Measurements from ENCODE around the gene TPCN2. TPM values are rescaled to one million over a fixed set of nuclear protein-coding genes. Genes with fewer than 3 reads are reported as not detected.
"Not testable (repeated sequence)": the region's sequence is repeated elsewhere in the genome, so short reads cannot be mapped to it uniquely, and the experiment has no call there.

Gene TPCN2
- total RNA-seq, 1 experiment from 2014 or later, result 15.2 TPM

DNA sequence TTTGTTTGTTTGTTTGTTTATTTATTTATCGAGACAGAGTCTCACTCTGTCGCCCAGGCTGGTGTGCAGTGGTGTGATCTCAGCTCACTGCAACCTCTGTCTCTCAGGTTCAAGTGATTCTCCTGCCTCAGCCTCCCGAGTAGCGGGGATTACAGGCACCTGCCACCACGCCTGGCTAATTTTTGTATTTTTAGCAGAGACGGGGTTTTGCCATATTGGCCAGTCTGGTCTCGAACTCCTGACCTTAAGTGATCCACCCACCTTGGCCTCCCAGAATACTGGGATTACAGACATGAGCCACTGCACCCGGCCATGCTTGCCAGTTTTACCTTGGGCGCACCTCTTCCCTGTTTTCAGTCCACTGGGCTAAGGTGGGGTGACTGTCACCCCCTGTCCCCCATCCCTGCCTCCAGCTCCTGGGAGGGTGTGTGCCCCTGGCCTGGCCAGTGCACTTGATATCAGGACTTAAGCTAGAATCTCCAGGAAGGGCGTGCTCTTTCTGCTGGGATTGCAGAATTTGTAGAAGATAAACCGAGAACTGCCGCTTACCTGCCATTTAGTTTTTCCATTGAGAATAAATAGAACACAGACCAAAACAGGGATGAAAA lies 48.9 kb upstream of the TPCN2 start:
- H3K4me3 ChIP-seq (replicated peaks in 1 of 2; ENCODE audit: low read depth in 1 of 2, low read length in 2 of 2); H3K36me3 ChIP-seq (ENCODE audit: control insufficient read depth in 1 of 2, insufficient read depth in 2 of 2, low read length in 2 of 2); intact Hi-C loops (cut with micrococcal nuclease); RAD21 ChIA-PET (ENCODE audit: low non-redundant PET in 1 of 2, low total read pairs in 2 of 2, uncharacterized antibody in 2 of 2, unreplicated experiment in 2 of 2); H3K4me2 ChIP-seq (ENCODE audit: low read length); BruUV-seq (replicated peaks); H4K20me1 ChIP-seq (ENCODE audit: insufficient read depth); H3K9me2 ChIP-seq (ENCODE audit: insufficient read depth); H3K9ac ChIP-seq (ENCODE audit: low read length); POLR2A ChIA-PET; H3K27me3 ChIP-seq (ENCODE audit: insufficient read depth, low read length); DNase-seq (ENCODE audit: low read depth, low spot score); CTCF ChIA-PET; H3K79me2 ChIP-seq (ENCODE audit: insufficient read depth, low read length); H3K27ac ChIP-seq (ENCODE audit: low read depth, low read length); ATAC-seq; H2AFZ ChIP-seq (ENCODE audit: low read depth, low read length, poor library complexity, severe bottlenecking); H3K9me3 ChIP-seq (ENCODE audit: control insufficient read depth in 1 of 2, insufficient read depth in 1 of 2, low read depth in 1 of 2, low read length in 2 of 2): not testable (repeated sequence)
- H3K4me1 ChIP-seq (ENCODE audit: control insufficient read depth in 1 of 2, insufficient read depth in 2 of 2, low read length in 2 of 2), result peaks cover 0 to 14% of the 10 kb centered on the region in 2 experiments; a peak in 2 of 4 replicates

DNA sequence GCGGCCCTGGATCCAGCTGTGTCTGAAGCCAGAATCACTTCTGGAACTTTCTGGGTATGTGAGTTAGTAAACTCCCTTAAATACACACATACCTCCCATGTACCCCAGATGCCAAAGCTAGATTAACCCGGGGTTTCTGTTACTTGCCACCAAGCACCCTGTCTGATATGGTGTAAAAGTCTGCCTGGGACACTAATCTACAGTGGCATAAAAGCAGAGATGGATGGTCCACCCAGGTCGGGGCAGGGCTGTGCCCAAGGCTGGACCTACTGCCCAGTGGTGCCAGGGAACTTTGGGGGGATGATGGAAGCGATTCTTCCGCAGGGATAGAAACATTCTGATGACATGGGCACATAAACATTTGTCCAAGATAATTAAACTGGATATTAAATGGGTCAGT lies 48.3 kb upstream of the TPCN2 start:
- Histone ChIP-seq H3K4me3 (replicated peaks in 1 of 2; ENCODE audit: low read depth in 1 of 2, low read length in 2 of 2) (no peak overlapping the region), H3K36me3 (ENCODE audit: control insufficient read depth in 1 of 2, insufficient read depth in 2 of 2, low read length in 2 of 2) (no peaks in the 10 kb centered on the region), H4K20me1 (ENCODE audit: insufficient read depth) (no peaks in the 10 kb centered on the region), H3K27me3 (ENCODE audit: insufficient read depth, low read length) (no peaks in the 10 kb centered on the region), H3K9ac (ENCODE audit: low read length) (0 out of 2 replicates have a peak overlapping the region, but pooled peaks have one; percentile 7), H3K9me2 (ENCODE audit: insufficient read depth) (no peaks in the 10 kb centered on the region), H2AFZ (ENCODE audit: low read depth, low read length, poor library complexity, severe bottlenecking) (no peak overlapping the region), H3K27ac (ENCODE audit: low read depth, low read length) (no peak overlapping the region), H3K79me2 (ENCODE audit: insufficient read depth, low read length) (no peaks in the 10 kb centered on the region), H3K4me2 (ENCODE audit: low read length) (no peak overlapping the region), H3K4me1 (ENCODE audit: control insufficient read depth in 1 of 2, insufficient read depth in 2 of 2, low read length in 2 of 2) (peaks cover 0 to 14% of the 10 kb centered on the region in 2 experiments; a peak in 2 of 4 replicates), H3K9me3 (ENCODE audit: control insufficient read depth in 1 of 2, insufficient read depth in 1 of 2, low read depth in 1 of 2, low read length in 2 of 2) (no peaks in the 10 kb centered on the region)
- no peak for ATAC-seq
- POLR2A ChIA-PET, result no interaction called here
- DNase-seq (ENCODE audit: low read depth, low spot score), result no peak
- TF ChIP-seq TCF7L2 (IDR thresholded peaks at IDR 0.05; ENCODE audit: borderline replicate concordance, extremely low read depth, insufficient read depth, insufficient read length), result no peak
- TF ChIP-seq, protein P1, sequence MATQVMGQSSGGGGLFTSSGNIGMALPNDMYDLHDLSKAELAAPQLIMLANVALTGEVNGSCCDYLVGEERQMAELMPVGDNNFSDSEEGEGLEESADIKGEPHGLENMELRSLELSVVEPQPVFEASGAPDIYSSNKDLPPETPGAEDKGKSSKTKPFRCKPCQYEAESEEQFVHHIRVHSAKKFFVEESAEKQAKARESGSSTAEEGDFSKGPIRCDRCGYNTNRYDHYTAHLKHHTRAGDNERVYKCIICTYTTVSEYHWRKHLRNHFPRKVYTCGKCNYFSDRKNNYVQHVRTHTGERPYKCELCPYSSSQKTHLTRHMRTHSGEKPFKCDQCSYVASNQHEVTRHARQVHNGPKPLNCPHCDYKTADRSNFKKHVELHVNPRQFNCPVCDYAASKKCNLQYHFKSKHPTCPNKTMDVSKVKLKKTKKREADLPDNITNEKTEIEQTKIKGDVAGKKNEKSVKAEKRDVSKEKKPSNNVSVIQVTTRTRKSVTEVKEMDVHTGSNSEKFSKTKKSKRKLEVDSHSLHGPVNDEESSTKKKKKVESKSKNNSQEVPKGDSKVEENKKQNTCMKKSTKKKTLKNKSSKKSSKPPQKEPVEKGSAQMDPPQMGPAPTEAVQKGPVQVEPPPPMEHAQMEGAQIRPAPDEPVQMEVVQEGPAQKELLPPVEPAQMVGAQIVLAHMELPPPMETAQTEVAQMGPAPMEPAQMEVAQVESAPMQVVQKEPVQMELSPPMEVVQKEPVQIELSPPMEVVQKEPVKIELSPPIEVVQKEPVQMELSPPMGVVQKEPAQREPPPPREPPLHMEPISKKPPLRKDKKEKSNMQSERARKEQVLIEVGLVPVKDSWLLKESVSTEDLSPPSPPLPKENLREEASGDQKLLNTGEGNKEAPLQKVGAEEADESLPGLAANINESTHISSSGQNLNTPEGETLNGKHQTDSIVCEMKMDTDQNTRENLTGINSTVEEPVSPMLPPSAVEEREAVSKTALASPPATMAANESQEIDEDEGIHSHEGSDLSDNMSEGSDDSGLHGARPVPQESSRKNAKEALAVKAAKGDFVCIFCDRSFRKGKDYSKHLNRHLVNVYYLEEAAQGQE (IDR thresholded peaks at IDR 0.05; ENCODE audit: low read depth), result no peak
- TF ChIP-seq ELF1 (IDR thresholded peaks at IDR 0.05; ENCODE audit: borderline replicate concordance, low read depth), result no peak
- no peak for TF ChIP-seq JUND (IDR thresholded peaks at IDR 0.05)
- no peak for TF ChIP-seq EZH2phosphoT487 (IDR thresholded peaks at IDR 0.05; ENCODE audit: borderline replicate concordance)
- TF ChIP-seq, protein P2, sequence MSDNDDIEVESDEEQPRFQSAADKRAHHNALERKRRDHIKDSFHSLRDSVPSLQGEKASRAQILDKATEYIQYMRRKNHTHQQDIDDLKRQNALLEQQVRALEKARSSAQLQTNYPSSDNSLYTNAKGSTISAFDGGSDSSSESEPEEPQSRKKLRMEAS (IDR thresholded peaks at IDR 0.05), result no peak
- TF ChIP-seq POLR2A (IDR thresholded peaks at IDR 0.05; ENCODE audit: borderline replicate concordance, extremely low read depth, insufficient read depth, insufficient read length), result no peak
- TF ChIP-seq CEBPB (IDR thresholded peaks at IDR 0.05; ENCODE audit: low read depth), result no peak
- no peak for TF ChIP-seq ZFX (IDR thresholded peaks at IDR 0.05)
- TF ChIP-seq SIN3A (IDR thresholded peaks at IDR 0.05; ENCODE audit: low read depth), result no peak
- TF ChIP-seq FOSL1 (IDR thresholded peaks at IDR 0.05; ENCODE audit: low read depth), result no peak
- TF ChIP-seq ZNF274 (IDR thresholded peaks at IDR 0.05; ENCODE audit: low read depth, low read length), result no peak
- no TSS peak for BruUV-seq (replicated peaks)
- CTCF ChIA-PET, result interaction anchor here (1.5 kb wide), 1 partner anchor 10 kb away, joined by 6 read pairs; no protein-coding TSS in a partner anchor
- RAD21 ChIA-PET (ENCODE audit: low non-redundant PET in 1 of 2, low total read pairs in 2 of 2, uncharacterized antibody in 2 of 2, unreplicated experiment in 2 of 2), result no interaction called here
- intact Hi-C loops (cut with micrococcal nuclease), result no loop called here
